HepG2 (cell line): ENCODE measurements around the gene UBAC1. TPM values are rescaled to one million over a fixed set of nuclear protein-coding genes. Genes with fewer than 3 reads are reported as not detected.

Experiments
- ATAC-seq: fragments of 200-7000 bp; cut with Tn5 transposase; 3 replicates; pipeline ENCODE4 v1.9.1; 2020; ENCODE audit warnings: mild to moderate bottlenecking, moderate library complexity
- BruUV-seq: library from RNA; stranded (reverse); fragments of 400-500 nt; replicated peaks from 2 replicates; lab custom pipeline; 2021; lab: Mats Ljungman, UMichigan
- CTCF ChIA-PET: fragments of 300-600 bp; formaldehyde crosslinking; extraction: SDS; loops from one replicate; lab custom pipeline; 2021; ENCODE audit warnings: low total read pairs, inconsistent platforms, low intra/inter-chr PET ratio; lab: Yijun Ruan, JAX
- POLR2A ChIA-PET: fragments of 350-600 bp; sonication (Branson Sonifier 250); formaldehyde crosslinking; loops from one replicate; lab custom pipeline; 2020; ENCODE audit warnings: antibody characterized with exemption, inconsistent platforms; lab: Yijun Ruan, JAX
- DNase-seq: peaks from one replicate; pipeline ENCODE4 v3.0.0-alpha.2; 2015; ENCODE audit warnings: low spot score
- FAIRE-seq: peaks from 3 replicates; lab custom pipeline; 2011; peaks lifted over from hg19 to GRCh38; lab: Jason Lieb, UNC
- H2AFZ ChIP-seq: one replicate; pipeline ENCODE4 v1.6.1; 2011; ENCODE audit warnings: low read length, inconsistent platforms
- H3K27ac ChIP-seq: fragments of 300-600 bp; 3 replicates; pipeline ENCODE4 v1.8.0; 2011; ENCODE audit warnings: mixed run types, mild to moderate bottlenecking, mixed read lengths, low read length, inconsistent platforms; ENCODE audit not compliant: insufficient read depth; ENCODE audit errors: extremely low read length
- H3K27me3 ChIP-seq, 2 experiments: fragments of 200-600 bp in 1 of 2; 2 replicates in 1 of 2; 3 replicates in 1 of 2; pipeline versions ENCODE4 v1.6.0 to v1.8.0; 2011; ENCODE audit warnings: low read length in 2 of 2, mild to moderate bottlenecking in 2 of 2, moderate library complexity in 2 of 2, inconsistent platforms in 1 of 2; ENCODE audit not compliant: insufficient read depth in 2 of 2, control insufficient read depth in 1 of 2
- H3K36me3 ChIP-seq, 2 experiments: fragments of 200-600 bp in 1 of 2; replicated peaks in 1 of 2; 2 replicates in 1 of 2; 3 replicates in 1 of 2; pipeline versions ENCODE4 v1.5.1 to v1.8.0; 2011; ENCODE audit warnings: low read length in 2 of 2, inconsistent platforms in 1 of 2; ENCODE audit not compliant: insufficient read depth in 2 of 2, control insufficient read depth in 1 of 2
- H3K4me1 ChIP-seq: 2 replicates; pipeline ENCODE4 v1.5.1; 2012; ENCODE audit warnings: low read length, inconsistent platforms; ENCODE audit not compliant: insufficient read depth
- H3K4me2 ChIP-seq: 2 replicates; pipeline ENCODE4 v1.6.0; 2011; ENCODE audit warnings: low read depth, low read length, inconsistent platforms
- H3K4me3 ChIP-seq, 3 experiments: fragments of 200-600 bp in 1 of 3; sonication (generic), shearing (Covaris generic) in 1 of 3; replicated peaks in 1 of 3; 2 replicates each; pipeline ENCODE4 v1.5.1; 2011 to 2016; ENCODE audit warnings: low read length in 3 of 3, inconsistent platforms in 2 of 3, low read depth in 2 of 3, mild to moderate bottlenecking in 2 of 3, control low read depth in 1 of 3, mixed read lengths in 1 of 3; ENCODE audit not compliant: insufficient read depth in 1 of 3
- H3K79me2 ChIP-seq: one replicate; pipeline ENCODE4 v1.6.1; 2011; ENCODE audit warnings: low read length, inconsistent platforms; ENCODE audit not compliant: insufficient read depth
- H3K9ac ChIP-seq: 2 replicates; pipeline ENCODE4 v1.6.0; 2011; ENCODE audit warnings: mild to moderate bottlenecking, low read depth, low read length, inconsistent platforms; ENCODE audit not compliant: insufficient read depth
- H3K9me3 ChIP-seq: 2 replicates; pipeline ENCODE4 v1.5.1; 2012; ENCODE audit warnings: mild to moderate bottlenecking, low read length
- H4K20me1 ChIP-seq: 2 replicates; pipeline ENCODE4 v1.6.0; 2011; ENCODE audit warnings: inconsistent platforms, mild to moderate bottlenecking, low read length, moderate library complexity; ENCODE audit not compliant: insufficient read depth
- ARHGAP35 ChIP-seq: sonication (generic); formaldehyde crosslinking; IDR thresholded peaks from 2 replicates; pipeline ENCODE4 v1.9.0; 2022; ENCODE audit warnings: mild to moderate bottlenecking, inconsistent platforms, moderate library complexity, missing genetic modification reagents, borderline replicate concordance
- BATF2 ChIP-seq: sonication (generic); formaldehyde crosslinking; IDR thresholded peaks from 2 replicates; pipeline ENCODE4 v1.8.0; 2022; ENCODE audit warnings: mild to moderate bottlenecking, missing genetic modification reagents, moderate library complexity
- CC2D1A ChIP-seq: sonication (generic); formaldehyde crosslinking; IDR thresholded peaks from 2 replicates; pipeline ENCODE4 v1.8.1; 2023; ENCODE audit warnings: mild to moderate bottlenecking, missing genetic modification reagents
- ETV5 ChIP-seq: IDR thresholded peaks from 2 replicates; pipeline ENCODE4 v1.6.1; 2018; ENCODE audit warnings: missing biosample characterization, missing genetic modification reagents, inconsistent platforms, borderline replicate concordance
- FOSL2 ChIP-seq: sonication (generic); formaldehyde crosslinking; IDR thresholded peaks from 2 replicates; pipeline ENCODE4 v1.4.0; 2020; ENCODE audit warnings: missing genetic modification reagents
- FOXA3 ChIP-seq: IDR thresholded peaks from 2 replicates; pipeline ENCODE4 v1.6.1; 2016; ENCODE audit warnings: missing genetic modification reagents, missing compliant biosample characterization
- HINFP ChIP-seq: sonication (generic); formaldehyde crosslinking; IDR thresholded peaks from 2 replicates; pipeline ENCODE4 v1.4.0; 2020; ENCODE audit warnings: low read depth, mild to moderate bottlenecking, missing genetic modification reagents
- IRF2 ChIP-seq: IDR thresholded peaks from 2 replicates; pipeline ENCODE4 v1.6.1; 2018; ENCODE audit warnings: missing genetic modification reagents, missing compliant biosample characterization
- RAD21 ChIP-seq: fragments of 450-650 bp; formaldehyde crosslinking; IDR thresholded peaks from 2 replicates; pipeline ENCODE4 v1.5.0; 2020; ENCODE audit warnings: mild to moderate bottlenecking
- RNF2 ChIP-seq: fragments of 450-650 bp; conservative IDR thresholded peaks from 2 replicates; pipeline ENCODE4 v1.6.1; 2016; ENCODE audit warnings: low read depth
- RXRB ChIP-seq: IDR thresholded peaks from 2 replicates; pipeline ENCODE4 v1.6.1; 2016; ENCODE audit warnings: borderline replicate concordance, missing genetic modification reagents, missing compliant biosample characterization
- SMYD3 ChIP-seq: sonication (generic); formaldehyde crosslinking; IDR thresholded peaks from 2 replicates; pipeline ENCODE4 v1.8.1; 2023; ENCODE audit warnings: mild to moderate bottlenecking, missing genetic modification reagents
- SNAI1 ChIP-seq: sonication (generic); formaldehyde crosslinking; IDR thresholded peaks from 2 replicates; pipeline ENCODE4 v1.5.0; 2020; ENCODE audit warnings: mild to moderate bottlenecking, missing genetic modification reagents, borderline replicate concordance
- ZFP36L2 ChIP-seq: sonication (generic); formaldehyde crosslinking; IDR thresholded peaks from 2 replicates; pipeline ENCODE4 v1.4.0; 2020; ENCODE audit warnings: missing genetic modification reagents
- ZNF274 ChIP-seq: sonication (generic); formaldehyde crosslinking; IDR thresholded peaks from 2 replicates; pipeline ENCODE4 v1.5.1; 2020; ENCODE audit warnings: mild to moderate bottlenecking, missing genetic modification reagents
- ZNF615 ChIP-seq: sonication (generic); formaldehyde crosslinking; IDR thresholded peaks from 2 replicates; pipeline ENCODE4 v1.5.0; 2020; ENCODE audit warnings: mild to moderate bottlenecking, missing genetic modification reagents, borderline replicate concordance
- ZNF660 ChIP-seq: sonication (generic); formaldehyde crosslinking; IDR thresholded peaks from 2 replicates; pipeline ENCODE4 v1.5.1; 2020; ENCODE audit warnings: mild to moderate bottlenecking, low read depth, missing genetic modification reagents, borderline replicate concordance
- ZNF746 ChIP-seq: sonication (generic); formaldehyde crosslinking; IDR thresholded peaks from 2 replicates; pipeline ENCODE4 v1.8.0; 2022; ENCODE audit warnings: mild to moderate bottlenecking, missing genetic modification reagents
- WGBS: methylation state at CpG from one replicate; pipeline ENCODE4 v1.1.6; 2017; ENCODE audit warnings: low lambda C conversion rate; 5-methylcytosine and 5-hydroxymethylcytosine counted together
- in situ Hi-C: cut with HindIII; loops from 2 replicates; pipeline ENCODE4 v1.10.0; 2017; ENCODE audit warnings: low pct_unique_long_range_greater_than_20kb; ENCODE audit not compliant: extremely low pct_ligation_motif_present
- intact Hi-C: fragments of 100-400 bp; cut with micrococcal nuclease; formaldehyde crosslinking; loops from one replicate; pipeline ENCODE4 v1.10.0; 2022; ENCODE audit not compliant: unreplicated experiment
- polyA plus RNA-seq, 8 experiments: library from polyadenylated mRNA; depleted of rRNA in 3 of 8; stranded (reverse) in 7 of 8; unstranded in 1 of 8; fragments of >200 nt; fragmentation: Illumina TruSeq in 4 of 8; extraction: Trizol in 4 of 8; gene quantifications; 2 replicates each; pipeline versions ENCODE4 v1.2.1 to v1.2.3, GENCODE V29; 2011 to 2016; ENCODE audit warnings: low read depth in 4 of 8, missing spikeins in 1 of 8, mixed read lengths in 1 of 8; ENCODE audit not compliant: insufficient read depth in 1 of 8
- total RNA-seq, 5 experiments: library from RNA; depleted of rRNA; stranded (reverse); fragments of >200 nt; fragmentation: Illumina TruSeq; extraction: Trizol; gene quantifications; 2 replicates each; pipeline ENCODE4 v1.2.3, GENCODE V29; 2016; ENCODE audit warnings: low read depth in 1 of 5

Gene UBAC1
- total and polyA plus RNA-seq, 2 of the 13 experiments (the other 11 are each of a cell fraction or from before 2014, with no cell fraction given) = 32.2 to 34.1 TPM

- H3K27me3 ChIP-seq = peaks cover 25 to 76% of the 10 kb centered on the region in 2 experiments
- POLR2A ChIA-PET = no interaction called here
- intact Hi-C loops = no loop called here
- TF ChIP-seq SMYD3 (CRISPR knock-in tag) (no peak), HINFP (CRISPR knock-in tag) (no peak), RNF2 (no peak), ETV5 (no peak), ZNF660 (CRISPR knock-in tag) (no peak), SNAI1 (CRISPR knock-in tag) (no peak), RXRB (CRISPR knock-in tag) (no peak), FOXA3 (CRISPR knock-in tag) (no peak), ZFP36L2 (CRISPR knock-in tag) (no peak), ARHGAP35 (CRISPR knock-in tag) (no peak), CC2D1A (CRISPR knock-in tag) (no peak), ZNF615 (no peak), IRF2 (CRISPR knock-in tag) (no peak), ZNF274 (CRISPR knock-in tag) (no peak), FOSL2 (CRISPR knock-in tag) (no peak), BATF2 (no peak), ZNF746 (CRISPR knock-in tag) (no peak), RAD21 (no peak)
- TF ChIP-seq, all 625 proteins: peak for 0
- Histone ChIP-seq H3K79me2 (no peaks in the 10 kb centered on the region), H3K9me3 (no peaks in the 10 kb centered on the region), H2AFZ (no peak overlapping the region), H3K4me2 (no peak overlapping the region), H3K9ac (no peak overlapping the region), H3K27ac (no peak overlapping the region), H4K20me1 (0 out of 2 replicates have a peak, but pooled peaks cover 2% of the 10 kb centered on the region), H3K4me1 (peaks cover 3% of the 10 kb centered on the region), H3K36me3 (no peaks in the 10 kb centered on the region), H3K4me3 (no peak overlapping the region)
- in situ Hi-C loops = loop anchor here (25.0 kb wide), 1 partner anchor 281 kb away; no protein-coding TSS in a partner anchor
- CTCF ChIA-PET = no interaction called here
- no peak for FAIRE-seq
- whole genome bisulfite sequencing = 32% methylated on average over 11 of the region's 29 CpGs
- no TSS peak for BruUV-seq
- no peak for DNase-seq
- ATAC-seq = no peak
Observed at GRCh38 chr9:135980926-135981630, 19.9 kb upstream of the UBAC1 start.
